ELF-1 (cell line): ENCODE data around the gene PRB3.

Source experiments
- DNase-seq: peaks from one replicate; pipeline ENCODE4 v3.0.0-alpha.2; 2016; ENCODE audit warnings: low read depth, low spot score

Gene PRB3

GRCh38 chr12:11269607-11270006 is at the start of gene PRB3:
Gene PRB3 (minus strand): TSS chr12:11269707. CDS start chr12:11269669, 38 bp downstream.
- no peak for DNase-seq

DNA sequence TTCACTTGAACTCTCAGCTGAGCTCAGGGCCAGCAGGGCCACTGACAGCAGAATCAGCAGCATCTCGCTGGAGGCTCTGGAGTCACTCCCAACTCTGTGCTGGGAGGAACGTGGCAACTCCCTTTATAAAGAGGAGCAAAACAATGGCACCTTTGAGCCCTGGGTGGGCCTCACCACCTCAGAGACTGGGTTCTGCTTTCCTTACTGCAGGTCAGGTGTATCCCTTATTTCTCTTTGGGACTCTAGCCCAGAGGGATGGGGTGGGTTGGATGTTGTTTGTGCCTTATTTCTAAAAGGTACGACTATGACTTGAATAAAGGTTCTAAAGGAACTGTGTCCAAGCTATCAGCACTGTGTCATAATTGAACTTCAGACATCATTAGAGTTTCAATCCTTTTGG is 40.8 kb upstream of the PRB3 start, which contains the start of gene PRB4:
PRB4 (minus strand) TSS at position 101 of the 400 bp plus-strand sequence; CDS start at position 63, 38 bp downstream.
- DNase-seq, result no peak

DNA sequence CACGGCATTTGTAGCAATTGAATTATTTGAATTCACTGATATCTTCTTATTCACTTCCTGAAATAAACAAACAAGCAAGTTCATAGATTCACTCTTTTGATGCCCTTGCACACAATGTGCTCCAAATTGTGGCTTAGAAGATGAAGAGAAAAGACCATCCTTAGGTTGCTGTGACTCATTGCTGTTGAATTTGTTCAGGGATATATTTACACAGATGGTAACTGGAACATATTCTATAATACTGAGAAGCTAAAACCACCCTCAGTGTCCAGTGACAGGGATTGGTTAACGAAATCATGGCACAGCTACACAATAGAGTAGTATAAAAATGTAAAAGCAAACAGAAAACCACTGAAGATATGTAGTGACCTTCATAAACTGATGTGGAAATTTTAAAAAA is 37.6 kb upstream of the PRB3 start:
- no peak for DNase-seq

DNA sequence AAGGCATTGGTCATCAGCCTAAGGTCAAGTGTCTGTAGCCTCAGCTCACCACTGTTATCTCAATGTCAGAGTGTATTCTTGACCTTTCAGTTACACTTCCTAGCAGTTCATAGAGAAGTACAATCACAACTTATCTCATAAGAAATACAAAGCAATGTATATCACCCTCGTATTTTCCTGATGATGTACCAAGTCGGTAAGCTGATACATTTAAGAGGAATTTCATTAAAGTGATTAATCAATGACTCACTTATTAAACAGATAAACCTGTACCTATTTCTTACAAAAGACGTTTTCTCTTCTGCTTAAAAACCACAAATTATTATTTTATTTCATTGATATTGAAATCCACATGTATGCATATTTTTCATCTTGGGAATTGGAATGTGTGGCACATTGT is 3.9 kb upstream of the PRB3 start:
- no peak for DNase-seq

DNA sequence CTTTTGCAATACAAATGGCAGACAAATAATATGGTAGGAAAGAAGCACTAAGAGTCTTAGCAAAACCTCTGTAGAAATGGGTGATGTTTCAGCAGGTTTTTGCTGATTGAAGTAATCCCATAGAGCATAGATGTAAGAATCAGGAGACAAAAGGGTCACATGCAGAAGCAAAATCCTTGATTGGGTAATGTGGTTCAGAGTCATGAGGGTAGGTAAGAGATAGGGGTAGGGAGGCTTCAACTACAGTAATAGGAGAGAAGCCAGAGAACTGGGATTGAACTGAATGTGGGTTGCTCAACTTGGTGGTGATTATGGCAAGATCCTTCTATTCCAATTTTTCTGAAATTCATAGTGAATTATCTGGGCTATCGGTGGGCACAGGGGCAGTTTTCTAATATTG is 5.0 kb downstream of the PRB3 start:
- DNase-seq, result no peak

- DNase-seq, result no peak
Measured at GRCh38 chr12:11246489-11246888, 23.0 kb downstream of the PRB3 start.

DNA sequence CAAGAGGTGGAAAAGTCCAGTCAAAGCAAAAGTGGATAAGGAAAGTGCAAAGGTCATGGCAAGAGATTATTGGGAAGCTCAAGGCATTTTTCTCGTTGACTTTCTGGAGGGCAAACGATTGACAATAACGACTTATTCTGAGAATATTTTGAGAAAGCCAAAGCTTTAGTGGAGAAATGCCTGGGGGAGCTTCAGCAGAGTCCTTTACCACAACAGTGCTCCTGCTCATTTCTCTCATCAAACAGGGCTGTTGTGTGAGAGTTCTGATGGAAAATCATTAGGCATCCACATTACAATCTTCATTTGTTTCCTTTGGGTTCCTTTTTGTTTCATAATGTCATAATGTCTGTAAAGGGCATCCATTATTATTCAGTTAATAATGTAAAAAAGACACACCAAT is 26.9 kb downstream of the PRB3 start:
- DNase-seq, result no peak

- DNase-seq, result no peak
Measured at GRCh38 chr12:11240348-11240930, 29.1 kb downstream of the PRB3 start.

- no peak for DNase-seq
Measured at GRCh38 chr12:11238275-11238674, 31.2 kb downstream of the PRB3 start.

- DNase-seq, result no peak
Measured at GRCh38 chr12:11233532-11233931, 36.0 kb downstream of the PRB3 start.

- peak; percentile 80 for DNase-seq
Measured at GRCh38 chr12:11228296-11228879, 41.1 kb downstream of the PRB3 start.

- DNase-seq, result no peak
Measured at GRCh38 chr12:11227373-11227772, 42.1 kb downstream of the PRB3 start.
